GM12878 (cell line): Measurements from ENCODE around the gene GFRA1. TPM values are rescaled to one million over a fixed set of nuclear protein-coding genes. Genes with fewer than 3 reads are reported as not detected.

Source experiments
- ATAC-seq: fragments of 200-7000 bp; cut with Tn5 transposase; 3 replicates; pipeline ENCODE4 v1.9.1; 2020; ENCODE audit warnings: mild to moderate bottlenecking, moderate library complexity
- BruUV-seq: library from RNA; stranded (reverse); fragments of 400-500 nt; replicated peaks from 2 replicates; lab custom pipeline; 2021; lab: Mats Ljungman, UMichigan
- CTCF ChIA-PET: fragments of 300-600 bp; sonication (Branson Sonifier 250); formaldehyde crosslinking; extraction: SDS; loops from one replicate; lab custom pipeline; 2021; ENCODE audit warnings: inconsistent platforms; lab: Yijun Ruan, JAX
- POLR2A ChIA-PET: fragments of 350-600 bp; formaldehyde crosslinking; extraction: SDS; loops from one replicate; lab custom pipeline; 2021; ENCODE audit warnings: inconsistent platforms; lab: Charles Lee
- RAD21 ChIA-PET: fragments of 300-600 bp; sonication (Branson Sonifier 250); formaldehyde crosslinking; loops from one replicate; lab custom pipeline; 2023; ENCODE audit warnings: antibody characterized with exemption; ENCODE audit not compliant: unreplicated experiment; lab: Charles Lee
- SMC1A ChIA-PET: fragments of 300-600 bp; sonication (Branson Sonifier 250); formaldehyde crosslinking; loops from one replicate; lab custom pipeline; 2023; ENCODE audit not compliant: unreplicated experiment, uncharacterized antibody; lab: Charles Lee
- DNase-seq: peaks from one replicate; pipeline ENCODE4 v3.0.0-alpha.2; 2011; ENCODE audit warnings: low read depth, low spot score
- FAIRE-seq: peaks from 3 replicates; lab custom pipeline; 2011; peaks lifted over from hg19 to GRCh38; lab: Jason Lieb, UNC
- H2AFZ ChIP-seq: 2 replicates; pipeline ENCODE4 v1.6.0; 2011; ENCODE audit warnings: low read depth, low read length, control low read depth; ENCODE audit not compliant: control insufficient read depth
- H3K27ac ChIP-seq: 2 replicates; pipeline ENCODE4 v1.5.1; 2011; ENCODE audit warnings: control low read depth; ENCODE audit not compliant: control insufficient read depth, insufficient read depth
- H3K27me3 ChIP-seq, 2 experiments: replicated peaks in 1 of 2; 2 replicates each; pipeline versions ENCODE4 v1.6.0 to v1.6.1; 2011; ENCODE audit warnings: low read length in 1 of 2; ENCODE audit not compliant: control insufficient read depth in 2 of 2, insufficient read depth in 2 of 2
- H3K36me3 ChIP-seq, 2 experiments: 2 replicates each; pipeline ENCODE4 v1.5.1; 2011; ENCODE audit warnings: low read length in 1 of 2; ENCODE audit not compliant: control insufficient read depth in 2 of 2, insufficient read depth in 2 of 2
- H3K4me1 ChIP-seq: 2 replicates; pipeline ENCODE4 v1.6.1; 2011; ENCODE audit warnings: mild to moderate bottlenecking, low read length, moderate library complexity, mixed read lengths; ENCODE audit not compliant: control insufficient read depth, insufficient read depth
- H3K4me2 ChIP-seq: 2 replicates; pipeline ENCODE4 v1.6.0; 2011; ENCODE audit warnings: control low read depth; ENCODE audit not compliant: control insufficient read depth, insufficient read depth
- H3K4me3 ChIP-seq: fragments of 200-600 bp; sonication (generic); 2 replicates; pipeline ENCODE4 v1.5.1; 2016
- H3K79me2 ChIP-seq: 2 replicates; pipeline ENCODE4 v1.6.0; 2011; ENCODE audit warnings: low read length; ENCODE audit not compliant: control insufficient read depth, insufficient read depth
- H3K9ac ChIP-seq: 2 replicates; pipeline ENCODE4 v1.8.0; 2011; ENCODE audit warnings: low read length, control low read depth, mixed read lengths; ENCODE audit not compliant: control insufficient read depth, insufficient read depth
- H3K9me3 ChIP-seq: replicated peaks from 3 replicates; pipeline ENCODE4 v1.5.1; 2011; ENCODE audit warnings: mild to moderate bottlenecking, low read length; ENCODE audit not compliant: control insufficient read depth, insufficient read depth
- H4K20me1 ChIP-seq: 2 replicates; pipeline ENCODE4 v1.6.0; 2011; ENCODE audit not compliant: control insufficient read depth, insufficient read depth
- CHD4 ChIP-seq: fragments of 200-600 bp; sonication (generic); IDR thresholded peaks from 2 replicates; pipeline ENCODE4 v1.6.1; 2016; ENCODE audit warnings: mild to moderate bottlenecking
- ETV6 ChIP-seq, 2 experiments: fragments of 450-650 bp in 1 of 2; IDR thresholded peaks in 1 of 2; conservative IDR thresholded peaks in 1 of 2; 2 replicates each; pipeline ENCODE4 v1.6.1; 2014; ENCODE audit warnings: antibody characterized with exemption in 1 of 2, borderline replicate concordance in 1 of 2, low read depth in 1 of 2, mild to moderate bottlenecking in 1 of 2, moderate library complexity in 1 of 2
- JUNB ChIP-seq: IDR thresholded peaks from 2 replicates; pipeline ENCODE4 v1.6.1; 2016; ENCODE audit warnings: antibody characterized with exemption, mild to moderate bottlenecking
- LARP7 ChIP-seq: fragments of 450-650 bp; IDR thresholded peaks from 2 replicates; pipeline ENCODE4 v1.6.1; 2017; ENCODE audit warnings: mild to moderate bottlenecking
- MTA3 ChIP-seq: IDR thresholded peaks from 2 replicates; pipeline ENCODE4 v1.6.1; 2012; ENCODE audit warnings: low read length, inconsistent platforms, borderline replicate concordance
- NFIC ChIP-seq: IDR thresholded peaks from 2 replicates; pipeline ENCODE4 v1.6.1; 2012; ENCODE audit warnings: low read depth, mild to moderate bottlenecking, inconsistent platforms, low read length, moderate library complexity
- NR2F1 ChIP-seq: fragments of 450-650 bp; conservative IDR thresholded peaks from 2 replicates; pipeline ENCODE4 v1.6.1; 2017; ENCODE audit warnings: mild to moderate bottlenecking
- SPI1 ChIP-seq: IDR thresholded peaks from 2 replicates; pipeline ENCODE4 v1.6.1; 2011; ENCODE audit warnings: low read depth, mild to moderate bottlenecking, low read length, moderate library complexity, borderline replicate concordance; ENCODE audit not compliant: insufficient read depth
- SREBF1 ChIP-seq: IDR thresholded peaks from 2 replicates; pipeline ENCODE4 v1.6.1; 2012; ENCODE audit warnings: mild to moderate bottlenecking, low read length
- SUZ12 ChIP-seq: fragments of 200-600 bp; sonication (generic); IDR thresholded peaks from one replicate; pipeline ENCODE4 v1.6.1; 2018; ENCODE audit warnings: antibody characterized with exemption, mild to moderate bottlenecking; ENCODE audit not compliant: unreplicated experiment
- TCF3 ChIP-seq: IDR thresholded peaks from 2 replicates; pipeline ENCODE4 v1.6.1; 2012; ENCODE audit warnings: low read depth, mild to moderate bottlenecking, low read length, borderline replicate concordance; ENCODE audit not compliant: insufficient read depth
- ZBED1 ChIP-seq: IDR thresholded peaks from 2 replicates; pipeline ENCODE4 v1.6.1; 2016; ENCODE audit warnings: borderline replicate concordance
- WGBS: methylation state at CpG from one replicate; pipeline ENCODE4 v1.1.6; 2016; ENCODE audit warnings: low lambda C conversion rate; ENCODE audit not compliant: insufficient replicate concordance, insufficient coverage; ENCODE audit errors: missing lambda C conversion rate; 5-methylcytosine and 5-hydroxymethylcytosine counted together
- in situ Hi-C: fragments of 300-500 bp; cut with MboI; formaldehyde crosslinking; loops from 9 replicates; pipeline ENCODE4 v1.14.3; 2018; ENCODE audit warnings: mixed read lengths
- intact Hi-C: fragments of 100-400 bp; cut with micrococcal nuclease; formaldehyde crosslinking; loops from one replicate; pipeline ENCODE4 v1.14.2; 2022; ENCODE audit not compliant: unreplicated experiment
- polyA plus RNA-seq, 11 experiments: library from polyadenylated mRNA; depleted of rRNA in 4 of 11; unstranded in 6 of 11; stranded (reverse) in 5 of 11; fragments of >200 nt; fragmentation: Nextera tagmentation in 4 of 11; fragmentation: Illumina TruSeq in 1 of 11; extraction: Ambion mirVana in 4 of 11; extraction: Trizol in 1 of 11; gene quantifications; 1 replicate in 1 of 11; 2 replicates in 10 of 11; pipeline versions ENCODE4 v1.2.1 to v1.2.3, GENCODE V29; 2011 to 2016; ENCODE audit warnings: inconsistent platforms in 2 of 11, missing spikeins in 2 of 11, low read depth in 1 of 11
- total RNA-seq, 4 experiments: library from RNA; depleted of rRNA in 3 of 4; stranded (reverse); fragments of >200 nt in 3 of 4; fragmentation: Illumina TruSeq in 1 of 4; extraction: Trizol in 1 of 4; gene quantifications; 2 replicates each; pipeline versions ENCODE4 v1.2.1 to v1.2.3, GENCODE V29; 2013 to 2021
- TF ChIP-seq, protein P1 (sequence below): fragments of 450-650 bp; formaldehyde crosslinking; IDR thresholded peaks from 2 replicates; pipeline ENCODE4 v1.4.0; 2022; ENCODE audit warnings: mild to moderate bottlenecking, moderate library complexity
- TF ChIP-seq, protein P2 (sequence below): fragments of 450-650 bp; IDR thresholded peaks from 2 replicates; pipeline ENCODE4 v1.6.1; 2017; ENCODE audit warnings: borderline replicate concordance
- TF ChIP-seq, protein P3 (sequence below): IDR thresholded peaks from 2 replicates; pipeline ENCODE4 v1.6.1; 2011; ENCODE audit warnings: low read depth, mild to moderate bottlenecking, low read length, moderate library complexity, borderline replicate concordance; ENCODE audit errors: extremely low read depth
- TF ChIP-seq, protein P4 (sequence below): fragments of 450-650 bp; IDR thresholded peaks from 2 replicates; pipeline ENCODE4 v1.6.1; 2017; ENCODE audit warnings: mild to moderate bottlenecking, moderate library complexity

Gene GFRA1
- total and polyA plus RNA-seq, 10 of the 15 experiments (the other 5 are each of a cell fraction or from before 2014, with no cell fraction given), result 0.05 to 0.19 TPM; not detected in 8

DNA sequence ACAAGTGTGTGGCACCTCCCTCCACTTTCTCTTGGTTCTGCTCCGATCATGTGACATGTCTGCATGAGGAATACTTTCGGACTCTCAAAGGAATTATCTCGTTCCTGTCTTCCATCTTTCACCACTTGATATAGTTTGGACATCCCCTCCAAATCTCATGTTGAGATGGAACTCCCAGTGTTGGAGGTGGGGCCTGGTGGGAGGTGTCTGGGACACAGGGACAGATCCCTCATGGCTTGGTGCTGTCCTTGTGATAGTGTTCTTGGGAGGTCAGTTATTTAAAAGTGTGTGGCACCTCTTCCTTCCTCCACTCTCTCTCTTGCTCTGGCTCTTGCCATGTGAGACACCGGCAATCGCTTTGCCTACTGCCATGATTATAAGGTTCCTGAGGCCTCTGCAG, 166.4 kb downstream of the GFRA1 start:
- Histone ChIP-seq H3K27ac (no peak overlapping the region), H3K36me3 (no peaks in the 10 kb centered on the region), H2AFZ (no peak overlapping the region), H3K27me3 (no peaks in the 10 kb centered on the region; a peak in 1 of 4 replicates), H3K4me3 (no peak overlapping the region), H3K79me2 (no peaks in the 10 kb centered on the region), H3K9me3 (no peaks in the 10 kb centered on the region), H3K4me2 (no peak overlapping the region), H3K4me1 (no peaks in the 10 kb centered on the region), H4K20me1 (no peaks in the 10 kb centered on the region), H3K9ac (no peak overlapping the region)
- SMC1A ChIA-PET, result no interaction called here
- in situ Hi-C loops, result no loop called here
- 49% methylated on average over 5 of the region's 5 CpGs for WGBS
- RAD21 ChIA-PET, result no interaction called here
- DNase-seq, result no peak
- FAIRE-seq, result no peak
- CTCF ChIA-PET, result no interaction called here
- POLR2A ChIA-PET, result no interaction called here
- BruUV-seq, result no TSS peak
- no peak for ATAC-seq
- intact Hi-C loops, result no loop called here
- TF ChIP-seq LARP7 (no peak), SPI1 (no peak), NR2F1 (no peak), TCF3 (no peak), CHD4 (no peak), ETV6 (conservative IDR thresholded peaks at IDR 0.05 in 1 of 2, IDR thresholded peaks at IDR 0.05 in 1 of 2; ENCODE audit: borderline replicate concordance in 1 of 2, low read depth in 1 of 2) (no peak), JUNB (no peak), ZBED1 (no peak), SUZ12 (no peak), NFIC (no peak), MTA3 (no peak), SREBF1 (no peak)
- TF ChIP-seq, protein P1, sequence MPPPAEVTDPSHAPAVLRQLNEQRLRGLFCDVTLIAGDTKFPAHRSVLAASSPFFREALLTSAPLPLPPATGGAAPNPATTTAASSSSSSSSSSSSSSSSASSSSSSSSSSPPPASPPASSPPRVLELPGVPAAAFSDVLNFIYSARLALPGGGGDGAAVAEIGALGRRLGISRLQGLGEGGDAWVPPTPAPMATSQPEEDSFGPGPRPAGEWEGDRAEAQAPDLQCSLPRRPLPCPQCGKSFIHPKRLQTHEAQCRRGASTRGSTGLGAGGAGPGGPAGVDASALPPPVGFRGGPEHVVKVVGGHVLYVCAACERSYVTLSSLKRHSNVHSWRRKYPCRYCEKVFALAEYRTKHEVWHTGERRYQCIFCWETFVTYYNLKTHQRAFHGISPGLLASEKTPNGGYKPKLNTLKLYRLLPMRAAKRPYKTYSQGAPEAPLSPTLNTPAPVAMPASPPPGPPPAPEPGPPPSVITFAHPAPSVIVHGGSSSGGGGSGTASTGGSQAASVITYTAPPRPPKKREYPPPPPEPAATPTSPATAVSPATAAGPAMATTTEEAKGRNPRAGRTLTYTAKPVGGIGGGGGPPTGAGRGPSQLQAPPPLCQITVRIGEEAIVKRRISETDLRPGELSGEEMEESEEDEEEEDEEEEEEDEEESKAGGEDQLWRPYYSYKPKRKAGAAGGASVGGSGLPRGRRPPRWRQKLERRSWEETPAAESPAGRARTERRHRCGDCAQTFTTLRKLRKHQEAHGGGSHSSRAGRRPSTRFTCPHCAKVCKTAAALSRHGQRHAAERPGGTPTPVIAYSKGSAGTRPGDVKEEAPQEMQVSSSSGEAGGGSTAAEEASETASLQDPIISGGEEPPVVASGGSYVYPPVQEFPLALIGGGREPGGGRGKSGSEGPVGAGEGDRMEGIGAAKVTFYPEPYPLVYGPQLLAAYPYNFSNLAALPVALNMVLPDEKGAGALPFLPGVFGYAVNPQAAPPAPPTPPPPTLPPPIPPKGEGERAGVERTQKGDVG, result no peak
- TF ChIP-seq, protein P2, sequence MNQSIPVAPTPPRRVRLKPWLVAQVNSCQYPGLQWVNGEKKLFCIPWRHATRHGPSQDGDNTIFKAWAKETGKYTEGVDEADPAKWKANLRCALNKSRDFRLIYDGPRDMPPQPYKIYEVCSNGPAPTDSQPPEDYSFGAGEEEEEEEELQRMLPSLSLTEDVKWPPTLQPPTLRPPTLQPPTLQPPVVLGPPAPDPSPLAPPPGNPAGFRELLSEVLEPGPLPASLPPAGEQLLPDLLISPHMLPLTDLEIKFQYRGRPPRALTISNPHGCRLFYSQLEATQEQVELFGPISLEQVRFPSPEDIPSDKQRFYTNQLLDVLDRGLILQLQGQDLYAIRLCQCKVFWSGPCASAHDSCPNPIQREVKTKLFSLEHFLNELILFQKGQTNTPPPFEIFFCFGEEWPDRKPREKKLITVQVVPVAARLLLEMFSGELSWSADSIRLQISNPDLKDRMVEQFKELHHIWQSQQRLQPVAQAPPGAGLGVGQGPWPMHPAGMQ, result no peak
- TF ChIP-seq, protein P3, sequence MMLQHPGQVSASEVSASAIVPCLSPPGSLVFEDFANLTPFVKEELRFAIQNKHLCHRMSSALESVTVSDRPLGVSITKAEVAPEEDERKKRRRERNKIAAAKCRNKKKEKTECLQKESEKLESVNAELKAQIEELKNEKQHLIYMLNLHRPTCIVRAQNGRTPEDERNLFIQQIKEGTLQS, result no peak
- TF ChIP-seq, protein P4, sequence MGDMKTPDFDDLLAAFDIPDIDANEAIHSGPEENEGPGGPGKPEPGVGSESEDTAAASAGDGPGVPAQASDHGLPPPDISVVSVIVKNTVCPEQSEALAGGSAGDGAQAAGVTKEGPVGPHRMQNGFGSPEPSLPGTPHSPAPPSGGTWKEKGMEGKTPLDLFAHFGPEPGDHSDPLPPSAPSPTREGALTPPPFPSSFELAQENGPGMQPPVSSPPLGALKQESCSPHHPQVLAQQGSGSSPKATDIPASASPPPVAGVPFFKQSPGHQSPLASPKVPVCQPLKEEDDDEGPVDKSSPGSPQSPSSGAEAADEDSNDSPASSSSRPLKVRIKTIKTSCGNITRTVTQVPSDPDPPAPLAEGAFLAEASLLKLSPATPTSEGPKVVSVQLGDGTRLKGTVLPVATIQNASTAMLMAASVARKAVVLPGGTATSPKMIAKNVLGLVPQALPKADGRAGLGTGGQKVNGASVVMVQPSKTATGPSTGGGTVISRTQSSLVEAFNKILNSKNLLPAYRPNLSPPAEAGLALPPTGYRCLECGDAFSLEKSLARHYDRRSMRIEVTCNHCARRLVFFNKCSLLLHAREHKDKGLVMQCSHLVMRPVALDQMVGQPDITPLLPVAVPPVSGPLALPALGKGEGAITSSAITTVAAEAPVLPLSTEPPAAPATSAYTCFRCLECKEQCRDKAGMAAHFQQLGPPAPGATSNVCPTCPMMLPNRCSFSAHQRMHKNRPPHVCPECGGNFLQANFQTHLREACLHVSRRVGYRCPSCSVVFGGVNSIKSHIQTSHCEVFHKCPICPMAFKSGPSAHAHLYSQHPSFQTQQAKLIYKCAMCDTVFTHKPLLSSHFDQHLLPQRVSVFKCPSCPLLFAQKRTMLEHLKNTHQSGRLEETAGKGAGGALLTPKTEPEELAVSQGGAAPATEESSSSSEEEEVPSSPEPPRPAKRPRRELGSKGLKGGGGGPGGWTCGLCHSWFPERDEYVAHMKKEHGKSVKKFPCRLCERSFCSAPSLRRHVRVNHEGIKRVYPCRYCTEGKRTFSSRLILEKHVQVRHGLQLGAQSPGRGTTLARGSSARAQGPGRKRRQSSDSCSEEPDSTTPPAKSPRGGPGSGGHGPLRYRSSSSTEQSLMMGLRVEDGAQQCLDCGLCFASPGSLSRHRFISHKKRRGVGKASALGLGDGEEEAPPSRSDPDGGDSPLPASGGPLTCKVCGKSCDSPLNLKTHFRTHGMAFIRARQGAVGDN, result no peak
